GM18907 (cell line): ENCODE results near the gene UCMA.
A peak's percentile ranks its signal among the peaks of the same experiment; 100 is the strongest.

Experiments used
- ATAC-seq: cut with Tn5 transposase; IDR thresholded peaks from one replicate; pipeline ENCODE4 v1.9.1; 2021; ENCODE audit warnings: mild to moderate bottlenecking, moderate library complexity; ENCODE audit not compliant: unreplicated experiment

UCMA gene

DNA sequence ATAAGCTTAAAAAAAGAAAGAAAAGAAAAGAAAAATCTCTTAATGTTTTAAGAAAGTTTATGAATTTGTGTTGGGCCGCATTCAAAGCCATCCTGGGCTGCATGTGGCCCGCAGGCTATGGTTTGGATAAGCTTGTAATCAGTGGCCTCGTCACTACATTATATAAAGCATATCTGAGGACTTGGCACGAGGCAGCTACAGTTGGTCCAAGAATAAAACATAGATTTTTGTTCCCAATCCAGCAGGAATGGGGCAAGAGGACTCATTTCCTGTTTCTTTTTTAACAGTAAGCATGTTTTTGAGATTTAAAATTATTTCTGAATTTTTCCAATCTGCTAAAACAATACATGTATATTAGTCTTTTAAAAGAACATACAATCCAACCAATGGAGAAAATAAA lies 44.2 kb downstream of the UCMA start:
- no peak for ATAC-seq

DNA sequence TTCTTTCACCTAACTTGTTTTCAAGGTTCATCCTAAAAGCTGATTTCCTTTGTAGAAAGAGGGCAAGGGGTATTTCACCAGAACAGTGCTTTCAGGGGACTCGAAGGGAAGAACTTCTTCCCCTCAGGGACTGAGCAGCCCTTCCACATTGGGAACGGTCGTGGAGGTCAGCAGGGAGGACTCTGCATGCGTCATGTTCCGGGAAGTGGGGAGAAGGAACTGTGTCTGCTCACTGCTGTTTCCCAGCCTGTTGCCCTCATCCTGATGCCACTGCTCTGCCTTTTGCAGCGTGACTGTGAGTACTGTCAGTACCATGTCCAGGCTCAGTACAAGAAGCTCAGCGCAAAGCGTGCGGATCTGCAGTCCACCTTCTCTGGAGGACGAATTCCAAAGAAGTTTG lies 45.6 kb downstream of the UCMA start:
- no peak for ATAC-seq

DNA sequence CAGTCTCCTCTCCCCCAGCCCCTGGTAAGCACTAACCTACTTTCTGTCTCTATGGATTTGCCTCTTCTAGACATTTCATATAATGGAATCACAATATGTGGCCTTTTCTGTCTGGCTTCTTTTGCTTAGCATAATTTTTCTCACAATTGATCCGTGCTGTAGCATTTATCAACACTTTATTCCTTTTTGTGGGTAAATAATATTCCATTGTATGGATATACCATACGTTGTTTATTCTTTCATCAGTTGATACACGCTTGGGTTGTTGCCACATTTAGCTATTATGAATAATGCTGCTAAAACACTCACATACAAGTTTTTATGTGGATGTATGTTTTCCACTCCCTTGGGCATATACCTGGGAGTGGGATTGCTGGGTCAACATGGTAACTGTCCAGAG lies 47.0 kb downstream of the UCMA start:
- no peak for ATAC-seq

DNA sequence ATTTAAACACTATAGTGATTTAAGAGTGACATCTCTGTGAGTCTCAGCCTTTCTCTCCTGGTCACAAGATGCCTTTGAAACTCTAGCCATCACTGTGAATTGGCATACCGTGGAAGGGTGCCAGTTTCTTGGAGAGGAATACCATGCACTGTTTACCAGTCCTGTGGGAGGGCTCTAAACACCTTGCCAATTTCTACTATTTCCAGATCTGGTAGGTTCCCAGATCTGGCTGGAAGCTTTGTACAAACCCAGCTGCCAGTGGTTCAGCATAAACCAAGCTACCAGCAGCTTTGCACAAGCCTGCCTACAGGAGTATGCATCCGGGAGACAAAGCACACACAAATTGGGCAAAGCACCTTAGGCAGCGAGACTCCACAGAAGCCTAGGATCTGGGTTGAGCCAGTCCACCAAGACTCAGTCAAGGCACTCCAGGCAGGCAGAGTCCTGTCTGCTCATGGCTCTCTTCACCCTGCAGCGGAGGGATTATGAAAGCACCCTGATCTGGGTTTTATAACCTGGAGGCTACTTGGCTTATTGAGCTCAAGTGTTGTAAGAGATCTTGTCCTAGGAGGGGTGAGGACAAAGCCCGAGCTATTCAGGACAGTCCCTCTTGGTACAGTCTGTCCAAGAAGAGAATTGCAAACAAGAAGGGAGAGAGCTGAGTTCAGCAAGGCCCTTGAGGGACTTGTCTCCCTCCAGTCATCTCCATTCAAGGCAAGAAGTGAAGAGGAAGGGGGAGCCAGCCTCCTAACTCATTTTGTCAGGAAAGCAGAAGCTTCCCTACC lies 49.3 kb downstream of the UCMA start:
- no peak for ATAC-seq

DNA sequence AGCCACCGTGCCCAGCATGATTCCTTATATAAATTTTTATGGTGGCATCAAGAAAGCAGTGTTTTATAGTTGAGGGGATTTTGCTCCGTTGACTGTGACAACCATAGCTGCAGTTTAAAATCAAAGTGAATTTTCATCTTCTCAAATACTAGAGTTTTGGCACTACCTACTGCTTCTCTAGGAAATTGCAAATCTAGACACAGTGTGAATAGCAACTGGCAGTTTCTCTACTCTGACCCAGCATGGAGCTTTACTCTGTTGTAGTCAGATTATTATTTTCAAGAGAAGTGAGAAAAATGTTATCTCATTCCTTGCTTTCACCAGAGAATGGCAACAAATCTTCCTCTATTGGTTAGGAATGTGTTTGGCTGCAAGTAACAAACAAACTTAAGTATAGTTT lies 49.9 kb downstream of the UCMA start:
- ATAC-seq: no peak

DNA sequence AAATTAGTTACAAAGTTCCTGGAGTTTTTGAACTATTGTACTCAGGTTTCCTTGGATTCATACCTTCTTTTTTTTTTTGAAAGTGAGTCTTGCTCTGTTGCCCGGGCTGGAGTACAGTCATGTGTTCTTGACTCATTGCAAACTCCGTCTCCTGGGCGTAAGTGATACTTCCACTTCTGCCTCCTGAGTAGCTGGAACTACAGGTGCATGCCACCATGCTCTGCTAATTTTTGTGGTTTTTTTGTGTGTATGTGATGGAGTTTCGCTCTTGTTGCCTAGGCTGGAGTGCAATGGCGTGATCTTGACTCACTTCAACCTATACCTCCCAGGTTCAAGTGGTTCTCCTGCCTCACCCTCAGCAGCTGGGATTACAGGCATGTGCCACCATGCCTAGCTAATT lies 50.5 kb downstream of the UCMA start:
- ATAC-seq: no peak

DNA sequence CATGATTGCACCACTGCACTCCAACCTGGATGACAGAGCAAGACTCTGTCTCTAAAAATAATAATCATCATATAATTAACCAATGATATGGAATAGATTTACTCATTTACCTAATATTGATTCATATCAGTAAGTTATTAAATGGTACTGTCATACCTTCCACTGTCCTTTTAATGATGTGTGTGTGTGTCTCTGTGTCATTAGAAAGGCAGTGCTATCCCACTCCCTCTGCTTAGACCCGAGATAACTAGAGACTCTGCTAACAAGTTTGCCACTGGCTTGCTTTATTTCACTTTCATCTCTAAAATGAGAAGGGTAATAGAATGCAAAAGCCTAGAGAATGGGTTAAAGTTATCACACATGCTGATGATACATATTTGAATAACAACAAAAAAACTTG lies 51.8 kb downstream of the UCMA start:
- ATAC-seq: no peak

DNA sequence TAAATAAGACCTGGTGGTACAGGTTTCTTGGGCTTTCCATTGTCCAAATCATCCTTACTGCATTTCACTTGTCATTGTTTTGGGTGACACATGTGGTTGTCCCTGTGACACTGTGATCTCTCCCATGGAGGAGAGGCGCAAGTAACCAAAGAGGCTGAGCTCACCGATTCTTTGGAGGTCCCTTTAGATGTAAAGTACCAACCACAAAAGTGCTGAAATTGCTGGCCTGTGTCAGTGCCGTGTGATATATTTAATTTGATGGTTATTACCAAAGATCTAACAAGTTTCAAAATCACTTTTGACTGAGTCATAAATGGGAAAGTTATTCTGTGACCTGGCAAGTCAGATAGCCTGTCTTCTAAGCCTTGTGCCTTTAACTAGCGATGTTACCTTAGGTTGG lies 53.4 kb downstream of the UCMA start:
- peak; percentile 48 for ATAC-seq

DNA sequence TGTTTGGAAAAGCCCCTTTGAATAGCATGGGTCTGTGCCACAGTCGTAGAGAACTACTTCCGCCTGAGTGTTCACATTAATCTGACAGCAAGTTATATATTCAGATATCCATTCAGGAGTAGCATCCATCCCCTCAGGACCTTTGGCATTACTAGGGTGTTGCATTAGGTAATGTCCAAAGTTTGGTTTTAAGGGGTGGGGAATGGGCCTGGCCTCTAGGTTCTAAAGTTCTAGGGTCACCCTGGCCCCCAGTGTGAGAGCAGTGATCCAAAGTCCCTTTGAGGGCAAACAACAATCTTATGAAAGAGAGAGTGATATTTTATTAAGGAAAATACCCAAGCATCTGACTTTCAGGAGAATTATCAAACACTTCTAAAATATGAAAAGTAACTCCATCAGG lies 60.6 kb downstream of the UCMA start:
- ATAC-seq: no peak
